ENCODE results near the gene IFRD2.
"Not testable (repeated sequence)": the region's sequence is repeated elsewhere in the genome, so short reads cannot be mapped to it uniquely, and the experiment has no call there.

The IFRD2 gene

DNA sequence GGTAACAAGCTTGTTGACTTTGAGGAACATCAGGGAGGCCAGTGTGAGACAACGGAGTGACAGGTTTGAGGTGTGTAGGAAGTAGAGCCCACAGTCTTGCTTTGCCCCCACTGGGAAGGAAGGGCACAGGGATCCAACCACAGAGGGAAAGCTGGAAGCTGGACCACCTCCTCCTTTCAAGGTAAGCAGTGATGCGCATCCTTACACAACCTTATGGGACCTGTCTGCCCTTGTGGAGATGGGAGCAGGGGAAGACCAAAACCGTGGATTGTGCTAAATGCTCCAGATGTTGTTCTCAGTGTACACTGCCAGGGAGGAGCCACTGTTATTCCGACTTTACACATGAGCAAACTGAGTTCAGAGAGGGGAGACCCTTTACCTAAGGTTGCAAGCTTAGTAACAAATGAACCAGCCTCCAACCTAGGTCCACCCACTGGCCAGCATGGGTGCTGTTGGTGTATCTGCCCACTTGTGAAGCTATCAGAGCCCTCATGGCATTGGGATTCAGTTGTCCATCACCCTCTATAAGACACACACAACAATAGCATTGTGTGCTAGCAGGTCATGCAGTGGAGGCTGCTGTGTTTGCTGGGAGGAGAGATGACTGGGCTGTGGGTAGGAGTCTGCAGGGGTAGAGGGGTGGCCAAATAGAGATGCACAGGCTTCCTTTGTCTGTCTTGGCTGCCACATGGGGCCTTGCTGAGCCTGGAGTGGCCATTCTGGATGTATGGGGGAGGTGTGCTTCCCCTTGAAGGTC lies 13.9 kb downstream of the IFRD2 start:
- DNase-seq = no peak

DNA sequence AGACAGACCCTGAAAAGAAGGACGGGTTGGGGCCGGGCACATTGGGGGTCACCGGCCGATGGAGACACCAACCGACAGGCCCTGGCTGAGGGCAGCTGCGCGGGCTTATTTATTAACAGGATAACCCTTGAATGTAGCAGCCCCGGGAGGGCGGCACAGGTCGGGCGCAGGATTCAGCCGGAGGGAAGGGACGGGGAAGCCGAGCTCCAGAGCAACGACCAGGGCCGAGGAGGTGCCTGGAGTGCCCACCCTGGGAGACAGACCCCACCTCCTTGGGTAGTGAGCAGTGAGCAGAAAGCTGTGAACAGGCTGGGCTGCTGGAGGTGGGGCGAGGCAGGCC lies 15.5 kb downstream of the IFRD2 start:
- DNase-seq = no peak

DNA sequence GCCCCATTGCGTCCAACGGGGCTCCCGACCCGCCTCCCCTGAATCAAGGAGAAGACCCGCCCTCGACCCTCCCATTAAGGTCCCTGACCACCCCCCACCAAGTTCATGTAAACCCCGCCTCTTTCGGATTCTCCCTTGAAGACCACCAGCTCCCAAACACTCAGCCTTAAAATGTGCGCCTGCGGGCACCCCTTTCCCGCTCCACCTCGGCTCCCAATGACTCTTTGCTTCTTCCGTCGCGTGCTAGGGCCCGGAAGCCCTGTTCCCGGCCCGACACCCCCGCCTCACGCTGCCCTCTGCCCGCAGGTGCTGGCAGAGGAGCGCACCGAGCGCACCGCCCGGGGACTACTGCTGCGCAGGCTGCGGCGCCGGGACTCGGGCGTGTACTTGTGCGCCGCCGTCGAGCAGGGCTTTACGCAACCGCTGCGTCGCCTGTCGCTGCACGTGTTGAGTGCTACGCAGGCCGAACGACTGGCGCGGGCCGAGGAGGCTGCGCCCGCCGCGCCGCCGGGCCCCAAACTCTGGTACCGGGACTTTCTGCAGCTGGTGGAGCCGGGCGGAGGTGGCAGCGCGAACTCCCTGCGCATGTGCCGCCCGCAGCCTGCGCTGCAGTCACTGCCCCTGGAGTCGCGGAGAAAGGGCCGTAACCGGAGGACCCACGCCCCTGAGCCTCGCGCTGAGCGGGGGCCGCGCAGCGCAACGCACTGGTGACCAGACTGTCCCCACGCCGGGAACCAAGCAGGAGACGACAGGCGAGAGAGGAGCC lies 16.1 kb downstream of the IFRD2 start:
- DNase-seq = no peak

DNA sequence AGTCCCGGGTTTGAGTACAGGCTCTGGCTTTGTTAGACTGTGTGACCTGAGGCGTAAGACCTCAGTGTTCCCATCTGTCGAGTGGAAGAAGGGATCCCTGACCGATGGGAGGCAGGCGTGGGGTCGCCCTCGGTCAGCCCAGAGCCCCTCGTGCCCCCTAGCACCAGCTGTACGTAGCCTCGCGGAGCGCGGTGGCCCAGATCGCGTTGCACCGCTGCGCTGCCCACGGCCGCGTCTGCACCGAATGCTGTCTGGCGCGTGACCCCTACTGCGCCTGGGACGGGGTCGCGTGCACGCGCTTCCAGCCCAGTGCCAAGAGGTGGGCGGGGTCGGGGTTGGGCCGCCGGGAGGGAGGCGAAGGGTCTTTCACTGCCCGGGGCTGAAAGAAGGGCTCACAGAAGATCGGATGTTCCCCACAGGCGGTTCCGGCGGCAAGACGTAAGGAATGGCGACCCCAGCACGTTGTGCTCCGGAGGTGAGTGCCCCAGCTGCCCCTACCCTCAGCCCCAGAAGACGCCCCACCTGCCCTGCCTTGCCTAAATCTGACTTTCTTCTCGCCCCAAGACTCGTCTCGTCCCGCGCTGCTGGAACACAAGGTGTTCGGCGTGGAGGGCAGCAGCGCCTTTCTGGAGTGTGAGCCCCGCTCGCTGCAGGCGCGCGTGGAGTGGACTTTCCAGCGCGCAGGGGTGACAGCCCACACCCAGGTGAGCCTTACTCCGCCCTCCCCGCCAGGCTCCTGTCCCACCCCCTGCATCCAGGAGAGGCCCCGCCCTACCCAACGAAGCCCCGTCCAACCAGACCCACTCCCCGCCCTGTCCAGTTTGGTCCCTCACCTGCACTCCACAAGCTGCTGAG lies 16.9 kb downstream of the IFRD2 start:
- DNase-seq = peak; percentile 62

DNA sequence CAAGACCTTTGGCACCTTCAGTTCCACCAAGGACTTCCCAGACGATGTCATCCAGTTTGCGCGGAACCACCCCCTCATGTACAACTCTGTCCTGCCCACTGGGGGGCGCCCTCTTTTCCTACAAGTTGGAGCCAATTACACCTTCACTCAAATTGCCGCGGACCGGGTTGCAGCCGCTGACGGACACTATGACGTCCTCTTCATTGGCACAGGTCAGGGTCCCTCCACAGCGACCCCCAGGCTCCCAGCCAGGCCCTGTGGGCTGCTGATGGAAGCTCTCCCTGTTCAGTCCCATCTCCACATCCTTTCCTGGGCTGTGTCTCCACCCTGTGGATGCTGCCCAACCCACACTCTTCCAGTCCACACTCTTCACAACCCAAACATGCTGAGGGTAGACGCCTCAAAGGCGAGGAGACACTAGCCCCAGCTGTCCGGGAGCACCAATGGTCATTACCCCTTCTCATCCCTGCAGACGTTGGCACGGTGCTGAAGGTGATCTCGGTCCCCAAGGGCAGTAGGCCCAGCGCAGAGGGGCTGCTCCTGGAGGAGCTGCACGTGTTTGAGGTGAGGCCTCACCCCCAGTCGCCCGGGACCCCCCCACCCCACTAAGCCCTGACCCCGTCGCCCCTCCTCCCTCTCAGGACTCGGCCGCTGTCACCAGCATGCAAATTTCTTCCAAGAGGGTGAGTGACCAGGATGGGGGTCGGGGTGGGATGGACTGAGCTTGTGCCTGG lies 17.7 kb downstream of the IFRD2 start:
- peak; percentile 82 for DNase-seq

DNA sequence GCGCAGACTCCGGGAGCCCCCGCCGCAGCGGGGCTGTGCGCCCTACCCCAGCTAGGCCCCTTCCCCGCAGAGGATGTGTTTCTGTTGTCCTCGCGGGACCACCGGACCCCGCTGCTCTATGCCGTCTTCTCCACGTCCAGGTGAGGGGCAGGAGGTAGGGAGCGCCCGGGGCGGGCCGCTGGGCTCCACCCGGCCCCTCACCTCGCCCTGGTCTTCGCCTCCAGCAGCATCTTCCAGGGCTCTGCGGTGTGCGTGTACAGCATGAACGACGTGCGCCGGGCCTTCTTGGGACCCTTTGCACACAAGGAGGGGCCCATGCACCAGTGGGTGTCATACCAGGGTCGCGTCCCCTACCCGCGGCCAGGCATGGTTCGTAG lies 18.6 kb downstream of the IFRD2 start:
- DNase-seq = no peak

DNA sequence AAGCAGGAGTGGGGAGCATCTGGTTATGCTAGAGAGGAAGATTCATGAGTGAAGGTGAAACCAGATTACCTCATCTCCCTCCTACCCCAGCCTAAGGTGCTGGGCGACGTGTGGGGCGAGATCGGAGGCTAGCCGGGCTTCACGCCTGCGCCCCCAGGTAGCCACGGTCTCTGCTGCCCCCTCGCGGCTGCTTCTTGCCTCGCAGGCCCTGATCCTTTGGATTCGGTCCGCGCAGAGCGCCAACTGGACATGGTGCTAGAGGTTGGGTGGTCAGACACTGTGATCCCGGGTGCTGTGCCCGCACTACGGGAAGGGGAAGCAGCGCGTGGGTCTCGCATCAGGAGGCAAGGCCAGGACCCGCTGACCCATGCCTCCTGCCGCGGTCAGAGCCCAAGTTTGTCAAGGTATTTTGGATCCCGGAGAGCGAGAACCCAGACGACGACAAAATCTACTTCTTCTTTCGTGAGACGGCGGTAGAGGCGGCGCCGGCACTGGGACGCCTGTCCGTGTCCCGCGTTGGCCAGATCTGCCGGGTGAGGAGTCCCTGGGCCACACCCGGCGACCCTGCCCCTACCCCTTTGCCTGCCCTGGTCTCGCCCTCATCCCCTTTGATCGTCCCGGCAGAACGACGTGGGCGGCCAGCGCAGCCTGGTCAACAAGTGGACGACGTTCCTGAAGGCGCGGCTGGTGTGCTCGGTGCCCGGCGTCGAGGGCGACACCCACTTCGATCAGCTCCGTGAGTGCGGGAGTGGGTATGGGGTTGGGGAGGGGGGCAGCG lies 19.1 kb downstream of the IFRD2 start:
- peak; percentile 95 for DNase-seq

DNA sequence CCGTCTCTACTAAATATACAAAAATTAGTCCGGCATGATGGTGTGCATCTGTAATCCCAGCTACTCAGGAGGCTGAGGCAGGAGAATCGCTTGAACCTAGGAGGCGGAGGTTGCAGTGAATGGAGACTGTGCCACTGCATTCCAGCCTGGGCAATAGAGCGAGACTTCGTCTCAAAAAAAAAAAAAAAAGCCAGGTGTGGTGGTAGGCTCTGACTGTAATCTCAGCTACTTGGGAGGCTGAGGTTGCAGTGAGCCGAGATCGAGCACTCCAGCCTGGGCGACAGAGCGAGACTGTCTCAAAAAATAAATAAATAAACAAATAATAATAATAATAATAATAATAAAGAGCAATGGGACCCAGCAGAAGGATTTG lies 19.7 kb downstream of the IFRD2 start:
- DNase-seq = not testable (repeated sequence)

DNA sequence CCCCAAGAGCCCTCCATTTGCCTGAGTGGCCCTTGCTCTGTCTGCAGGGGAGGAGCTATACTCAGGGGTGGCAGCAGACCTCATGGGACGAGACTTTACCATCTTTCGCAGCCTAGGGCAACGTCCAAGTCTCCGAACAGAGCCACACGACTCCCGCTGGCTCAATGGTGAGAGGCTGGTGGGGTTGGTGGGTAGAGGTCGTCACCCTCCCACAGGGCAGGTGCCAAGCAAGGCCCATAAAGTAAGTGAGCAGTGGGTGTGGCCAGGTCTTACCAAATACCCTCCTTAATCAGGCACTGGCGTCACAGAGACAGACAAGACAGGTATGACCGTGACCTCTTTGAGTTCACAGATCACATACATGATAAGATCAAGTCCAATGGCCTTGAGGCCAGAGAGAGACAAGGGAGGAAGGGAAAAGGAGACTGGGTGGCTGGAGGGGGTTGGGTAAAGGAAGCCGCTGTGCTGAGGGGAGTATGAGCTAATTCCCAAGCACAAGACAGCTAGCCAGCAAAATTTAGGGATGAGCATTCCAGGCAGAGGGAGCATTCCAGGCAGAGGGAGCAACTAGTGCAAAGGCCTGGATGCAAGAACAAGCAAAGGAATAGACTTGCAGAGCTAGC lies 20.8 kb downstream of the IFRD2 start:
- no peak for DNase-seq

DNA sequence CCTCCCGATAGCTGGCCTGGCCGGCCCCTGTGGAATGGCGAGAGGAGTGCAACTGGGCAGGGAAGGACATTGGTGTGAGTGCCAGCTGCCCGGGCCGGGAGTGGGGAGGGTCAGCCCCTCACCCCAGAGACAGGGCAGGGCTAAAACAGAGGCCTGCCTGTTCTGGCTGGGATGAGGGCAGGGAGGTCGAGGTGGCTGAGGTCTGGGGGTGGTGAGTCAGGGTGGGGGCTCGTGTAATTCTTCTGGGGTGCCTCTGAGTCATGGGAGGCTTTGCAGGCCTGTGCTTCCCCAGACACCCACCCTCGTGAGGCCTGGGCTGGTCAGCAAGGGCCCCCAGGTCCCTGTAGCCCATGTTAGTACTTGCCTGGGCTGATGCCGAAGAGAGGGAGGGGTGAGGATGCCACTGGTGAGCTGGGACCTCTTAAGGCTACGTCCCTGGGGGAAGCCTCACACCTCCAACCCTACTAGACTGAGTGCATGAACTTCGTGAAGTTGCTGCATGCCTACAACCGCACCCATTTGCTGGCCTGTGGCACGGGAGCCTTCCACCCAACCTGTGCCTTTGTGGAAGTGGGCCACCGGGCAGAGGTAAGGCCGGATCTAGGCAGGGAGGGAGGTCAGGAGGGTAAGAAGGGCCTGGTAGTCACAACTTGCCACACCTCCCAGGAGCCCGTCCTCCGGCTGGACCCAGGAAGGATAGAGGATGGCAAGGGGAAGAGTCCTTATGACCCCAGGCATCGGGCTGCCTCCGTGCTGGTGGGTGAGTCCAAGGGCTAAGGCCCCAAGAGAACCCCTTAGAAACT lies 21.6 kb downstream of the IFRD2 start:
- no peak for DNase-seq

DNA sequence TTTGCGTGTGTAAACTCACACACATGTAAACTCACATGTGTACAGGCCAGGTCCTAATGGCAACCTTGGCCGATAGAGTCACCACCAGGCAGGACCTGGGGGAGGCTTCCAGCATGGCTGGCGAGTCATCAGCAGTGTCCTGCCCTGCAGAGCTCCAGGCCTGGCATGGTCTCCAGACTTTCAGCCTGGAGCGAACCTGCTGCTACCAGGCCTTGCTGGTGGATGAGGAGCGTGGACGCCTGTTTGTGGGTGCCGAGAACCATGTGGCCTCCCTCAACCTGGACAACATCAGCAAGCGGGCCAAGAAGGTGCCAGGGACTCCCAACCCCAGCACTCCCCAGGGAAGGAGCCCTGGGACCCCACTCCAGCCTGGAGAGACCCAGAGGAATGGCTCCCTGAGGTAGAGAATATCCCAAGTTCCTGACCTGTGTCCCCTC lies 22.2 kb downstream of the IFRD2 start:
- no peak for DNase-seq

DNA sequence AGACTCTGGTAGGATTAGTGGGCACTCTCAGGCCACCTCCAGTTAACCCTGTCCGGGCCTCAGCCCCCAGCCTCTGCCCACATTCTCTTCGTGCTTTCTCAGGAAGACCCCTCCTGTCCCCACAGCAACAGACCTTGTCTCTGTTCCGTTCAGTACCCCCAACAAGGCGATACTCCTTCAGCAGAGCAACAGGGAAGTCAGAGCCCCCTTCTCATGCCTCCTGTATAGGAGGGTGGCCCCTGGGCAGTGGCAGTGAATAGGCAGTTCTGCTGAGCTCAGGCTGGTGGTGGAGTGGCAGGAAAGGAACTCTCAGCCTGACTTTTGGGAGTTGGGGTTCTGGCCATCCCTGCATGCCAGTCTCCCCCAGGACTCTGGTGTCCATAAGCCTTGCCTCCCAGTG lies 22.8 kb downstream of the IFRD2 start:
- DNase-seq = no peak

DNA sequence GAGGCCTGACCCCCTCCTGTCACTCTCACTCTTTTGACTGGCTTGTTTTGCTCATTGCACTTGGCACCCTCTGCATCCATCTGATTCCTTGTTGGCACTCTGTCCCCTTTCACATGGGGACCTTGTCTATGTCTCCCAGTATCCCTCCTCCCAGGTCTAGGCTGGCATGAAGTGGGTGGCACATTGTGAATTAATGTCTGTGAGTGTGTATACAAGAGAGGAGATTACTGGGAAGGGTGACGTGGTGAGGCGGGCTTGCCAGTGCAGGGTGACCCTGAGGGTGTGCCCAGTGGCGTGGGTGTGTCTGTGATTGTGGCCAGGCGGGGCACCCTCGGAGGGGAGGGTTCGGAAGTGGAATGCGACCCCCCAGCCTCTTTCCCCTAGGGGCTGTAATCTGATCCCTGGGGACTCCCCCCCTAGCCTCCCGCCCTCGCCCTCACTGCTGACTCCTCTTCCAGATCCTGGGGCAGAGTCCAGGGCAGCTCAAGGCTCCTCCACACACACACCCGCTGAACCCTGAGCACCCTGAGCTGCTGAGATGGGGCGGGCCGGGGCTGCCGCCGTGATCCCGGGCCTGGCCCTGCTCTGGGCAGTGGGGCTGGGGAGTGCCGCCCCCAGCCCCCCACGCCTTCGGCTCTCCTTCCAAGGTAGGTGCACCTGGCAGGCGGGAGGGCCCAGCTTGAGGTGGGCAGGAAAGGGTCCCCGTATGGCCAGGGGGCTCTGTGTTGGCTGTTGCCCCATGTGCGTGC lies 23.4 kb downstream of the IFRD2 start, which contains the start of gene SEMA3B:
Gene SEMA3B, plus strand, starts transcription at position 445 of the 749 bp plus-strand sequence. Its CDS starts 94 bp downstream, at position 539.
- peak; percentile 50 for DNase-seq

DNA sequence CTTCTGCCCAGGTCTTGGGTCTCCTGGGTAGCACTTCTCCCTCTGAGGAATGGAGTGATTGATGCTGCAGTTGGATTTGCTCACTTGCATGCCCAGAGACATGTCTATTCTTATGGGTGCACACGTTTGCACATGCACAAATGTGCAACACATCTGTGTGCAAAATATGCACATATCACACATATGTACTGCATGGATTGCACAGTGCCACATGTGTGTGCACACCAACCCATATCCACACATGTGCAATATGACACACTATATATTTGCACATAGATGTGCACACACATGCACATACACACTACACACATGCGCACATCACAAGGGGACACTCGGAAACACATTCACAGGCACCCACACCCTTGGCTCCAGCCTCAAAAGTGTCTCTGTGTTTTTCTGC lies 24.0 kb downstream of the IFRD2 start:
- DNase-seq = no peak

DNA sequence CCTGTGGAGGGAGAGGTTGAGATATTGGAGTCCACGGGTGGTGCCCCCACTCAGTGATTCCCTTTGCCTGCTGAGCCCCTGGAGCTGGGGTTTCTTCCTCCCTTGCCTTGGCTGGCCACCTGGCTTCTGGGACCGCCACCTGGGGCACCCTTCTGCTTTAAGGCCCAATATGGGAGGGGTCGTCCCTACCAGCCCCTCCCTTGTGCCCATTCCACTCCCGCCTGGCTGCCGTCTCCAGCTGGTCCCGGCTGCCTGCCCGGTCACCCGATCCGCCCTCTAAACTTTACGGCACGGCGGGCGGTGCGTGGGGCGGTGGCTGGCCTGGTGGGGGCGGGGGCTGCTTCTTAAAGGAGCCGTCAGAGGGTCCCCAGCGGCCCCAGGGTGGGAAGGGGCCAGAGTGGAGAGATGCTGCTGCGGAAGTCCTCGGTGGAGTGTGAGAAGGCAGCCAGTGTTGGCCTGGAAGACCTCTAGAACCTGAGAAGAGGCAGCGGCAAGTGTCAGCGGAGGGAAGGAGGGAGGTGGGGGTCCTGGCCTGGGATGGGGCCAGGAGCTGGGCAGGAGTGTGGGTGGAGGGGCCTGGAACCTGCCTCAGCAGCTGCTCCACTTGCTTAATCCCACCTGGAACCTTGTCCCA lies 24.8 kb downstream of the IFRD2 start:
- DNase-seq = peak; percentile 79

DNA sequence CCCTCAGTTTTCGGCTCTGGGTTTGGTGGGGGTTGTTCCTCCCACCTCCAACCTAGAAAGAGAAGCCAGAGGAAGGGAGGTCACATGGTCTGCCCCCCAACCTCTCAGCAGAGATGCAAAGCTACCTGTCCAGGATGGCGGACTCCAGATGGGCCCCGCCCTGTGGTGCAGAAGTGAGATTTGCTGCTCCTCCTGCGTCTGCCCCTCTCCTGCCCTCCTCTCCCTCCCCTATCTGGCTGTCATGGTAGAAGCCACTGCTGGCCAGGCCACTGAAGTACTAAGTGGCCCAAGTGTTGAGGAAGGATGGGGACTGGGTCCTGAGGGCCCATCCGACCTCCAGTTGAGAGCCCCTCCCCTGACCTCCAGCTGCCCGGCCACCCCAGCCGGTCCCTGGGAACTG lies 25.4 kb downstream of the IFRD2 start:
- DNase-seq = no peak

DNA sequence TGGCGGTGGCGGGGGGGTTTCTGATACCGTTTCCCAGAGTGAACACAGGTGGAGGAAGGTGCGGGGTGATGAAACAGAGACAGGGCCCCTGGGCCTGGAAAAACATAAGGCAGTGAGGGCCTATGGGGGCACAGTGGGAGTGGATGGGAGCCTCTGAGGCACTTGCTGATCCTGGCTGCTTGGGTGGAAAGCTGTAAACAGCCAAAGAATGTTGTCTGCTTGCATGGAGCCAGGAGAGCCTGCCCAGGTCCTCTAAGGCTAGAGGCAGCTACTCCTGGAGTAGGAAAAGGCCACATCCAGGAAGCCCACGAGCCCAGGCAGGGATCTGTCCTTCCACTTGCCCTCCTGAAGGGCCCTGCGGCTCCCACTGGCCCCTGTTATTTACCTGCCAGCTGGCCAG lies 26.2 kb downstream of the IFRD2 start:
- DNase-seq = no peak

DNA sequence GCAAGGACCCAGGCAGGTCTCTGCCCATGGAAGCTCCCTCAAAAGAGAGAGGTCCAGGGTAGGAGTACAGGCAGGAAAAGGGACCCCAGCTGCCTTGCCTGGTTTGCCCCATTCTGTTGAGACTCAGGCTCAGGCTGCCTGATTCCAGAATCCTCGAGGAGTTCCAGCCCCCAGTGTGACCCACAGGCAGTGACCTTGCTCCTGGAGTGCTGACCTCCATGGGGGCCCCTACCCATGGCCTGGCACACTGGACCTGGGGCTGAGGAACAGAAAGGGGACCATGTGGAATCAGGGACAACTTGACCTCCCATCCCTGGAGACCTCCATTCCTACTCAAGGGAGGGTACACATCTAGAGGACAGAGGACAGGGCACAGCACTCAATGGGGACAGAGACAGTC lies 26.7 kb downstream of the IFRD2 start:
- no peak for DNase-seq

DNA sequence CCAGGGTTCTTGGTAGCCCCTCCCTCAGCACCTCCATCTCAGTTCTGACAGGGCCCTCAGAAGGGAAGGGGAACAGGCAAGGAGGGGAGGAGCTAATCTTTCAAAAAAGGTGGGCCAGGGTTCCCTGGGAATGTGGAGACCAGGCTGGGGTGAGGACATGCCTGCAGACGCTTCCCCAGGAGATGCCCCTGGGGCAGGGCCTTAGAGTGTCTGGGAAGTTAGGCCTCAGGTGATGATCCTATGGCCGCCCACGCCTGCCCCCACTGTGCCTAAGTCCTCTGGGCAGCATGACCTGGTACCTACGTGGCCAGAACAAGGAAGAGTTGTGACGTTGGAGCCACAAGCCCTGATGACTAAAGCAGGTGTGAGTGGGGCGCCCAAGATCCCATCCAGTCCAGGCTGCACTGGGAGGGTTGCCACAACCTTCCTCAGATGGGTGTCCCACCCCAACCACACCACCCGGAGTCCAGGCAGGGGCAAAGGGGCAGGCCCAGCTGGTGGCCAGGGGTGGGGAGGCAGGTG lies 27.2 kb downstream of the IFRD2 start:
- no peak for DNase-seq
